Urothelium cell line (cell line): ENCODE results near the gene FGD2.
"Not testable (repeated sequence)": the region's sequence is repeated elsewhere in the genome, so short reads cannot be mapped to it uniquely, and the experiment has no call there.

ENCODE experiments used
- DNase-seq: peaks from one replicate; pipeline ENCODE4 v3.0.0; 2011; ENCODE audit warnings: low spot score, mixed read lengths
- FAIRE-seq: peaks from 2 replicates; lab custom pipeline; 2011; peaks lifted over from hg19 to GRCh38; lab: Jason Lieb, UNC

The FGD2 gene

GRCh38 chr6:36989264-36989663, 16.2 kb upstream of the FGD2 start:
- no peak for FAIRE-seq
- DNase-seq, result no peak

GRCh38 chr6:36990401-36990800, 15.1 kb upstream of the FGD2 start:
- not testable (repeated sequence) for DNase-seq, FAIRE-seq

- no peak for DNase-seq
- no peak for FAIRE-seq
Observed at GRCh38 chr6:36997811-36998722, 7.4 kb upstream of the FGD2 start.

- FAIRE-seq (no peak), DNase-seq (no peak)
Observed at GRCh38 chr6:36998723-36999038, 6.8 kb upstream of the FGD2 start.

- FAIRE-seq (no peak), DNase-seq (no peak)
Observed at GRCh38 chr6:36999061-36999750, 6.2 kb upstream of the FGD2 start.

- FAIRE-seq (no peak), DNase-seq (no peak)
Observed at GRCh38 chr6:36999751-37000125, 5.7 kb upstream of the FGD2 start.

- no peak for FAIRE-seq
Observed at GRCh38 chr6:37004044-37004980, 1.1 kb upstream of the FGD2 start.

GRCh38 chr6:37005827-37006567, 542 bp downstream of the FGD2 start:
- DNase-seq (no peak), FAIRE-seq (no peak)

More at GRCh38 chr6:37004044-37004980, 1.1 kb upstream of the FGD2 start:
- no peak for DNase-seq

GRCh38 chr6:37006793-37007339, 1.4 kb downstream of the FGD2 start:
- DNase-seq (no peak), FAIRE-seq (no peak)

- DNase-seq (peak; percentile 61), FAIRE-seq (peak; percentile 27)
Observed at GRCh38 chr6:37007340-37008043, 2.0 kb downstream of the FGD2 start.

- FAIRE-seq (no peak), DNase-seq (no peak)
Observed at GRCh38 chr6:37008484-37009465, 3.3 kb downstream of the FGD2 start.

- FAIRE-seq (no peak), DNase-seq (no peak)
Observed at GRCh38 chr6:37010402-37010892, 5.0 kb downstream of the FGD2 start.

- FAIRE-seq, result no peak
- DNase-seq, result no peak
Observed at GRCh38 chr6:37011656-37012378, 6.4 kb downstream of the FGD2 start.

GRCh38 chr6:37013516-37014491, 8.3 kb downstream of the FGD2 start:
- FAIRE-seq, result no peak

GRCh38 chr6:37014667-37015066, 9.2 kb downstream of the FGD2 start:
- FAIRE-seq, result no peak
- DNase-seq, result no peak

More at GRCh38 chr6:37013516-37014491, 8.3 kb downstream of the FGD2 start:
- DNase-seq, result no peak

GRCh38 chr6:37015532-37015931, 10.1 kb downstream of the FGD2 start:
- DNase-seq, result no peak
- FAIRE-seq, result no peak
